ENCODE results near the gene DIPK1A.

Gene DIPK1A

DNA sequence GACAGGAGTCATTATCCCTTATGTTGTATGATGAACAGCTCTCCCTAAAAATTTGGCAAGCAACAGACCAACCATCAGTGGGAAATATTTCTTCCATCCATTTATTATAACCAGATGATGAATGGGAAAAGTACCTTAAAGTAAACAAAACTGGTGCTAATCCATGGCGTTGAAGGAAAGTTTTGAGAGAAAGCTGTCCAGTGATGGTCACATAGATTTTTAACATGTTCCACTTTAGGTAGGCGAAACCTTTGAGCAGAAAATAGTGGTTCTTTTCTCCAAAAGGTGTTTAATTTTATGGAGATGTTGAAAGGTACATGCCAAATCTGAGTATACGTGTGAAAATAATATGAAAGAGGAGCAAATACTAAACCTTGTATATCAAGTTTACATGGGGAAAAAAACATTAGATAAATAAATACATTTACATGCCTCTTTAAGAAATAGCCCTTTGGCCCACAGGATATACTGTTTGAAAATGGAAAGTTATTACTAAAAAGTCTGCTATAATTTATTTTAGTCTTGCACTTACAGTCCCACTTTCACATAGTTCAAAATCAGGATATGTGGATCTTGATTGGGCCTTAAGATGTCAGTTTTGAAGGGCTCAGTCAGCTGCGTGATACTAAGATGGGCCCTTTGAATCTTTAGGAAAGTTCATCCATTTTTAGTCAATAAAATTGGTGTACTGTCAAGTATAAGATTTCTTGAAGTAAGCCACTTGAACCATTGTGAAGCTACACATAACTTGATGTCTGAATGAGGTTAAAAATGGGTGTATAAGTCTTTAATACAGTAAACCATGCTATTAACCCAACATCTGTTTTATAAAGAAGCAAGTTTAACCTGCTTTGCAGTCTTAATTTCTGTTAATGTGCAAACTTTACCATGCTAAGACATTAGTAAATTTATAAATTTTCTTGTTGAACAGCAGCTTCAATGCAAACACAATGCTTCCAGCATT is 118.9 kb downstream of the DIPK1A start:
- no peak for DNase-seq

DNA sequence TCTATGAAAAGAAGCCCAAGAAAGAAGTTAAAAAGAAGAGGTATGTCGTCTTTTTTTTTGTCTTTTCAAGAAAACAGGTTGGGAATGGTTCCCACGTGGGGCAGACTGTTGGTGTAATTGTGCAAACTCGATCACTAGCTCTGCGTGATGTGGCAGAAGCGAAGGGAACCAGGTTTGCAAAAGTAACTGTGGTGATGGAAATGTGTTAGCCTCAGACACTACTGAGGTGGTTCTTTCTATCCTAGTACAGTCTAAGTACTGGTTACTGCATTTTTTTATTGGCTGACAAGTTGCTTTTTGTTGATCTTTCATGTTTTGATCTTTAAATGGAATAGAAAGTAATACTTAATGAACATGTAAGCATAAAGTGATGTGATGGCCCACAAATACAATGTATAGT is 120.7 kb downstream of the DIPK1A start:
- DNase-seq, result no peak

DNA sequence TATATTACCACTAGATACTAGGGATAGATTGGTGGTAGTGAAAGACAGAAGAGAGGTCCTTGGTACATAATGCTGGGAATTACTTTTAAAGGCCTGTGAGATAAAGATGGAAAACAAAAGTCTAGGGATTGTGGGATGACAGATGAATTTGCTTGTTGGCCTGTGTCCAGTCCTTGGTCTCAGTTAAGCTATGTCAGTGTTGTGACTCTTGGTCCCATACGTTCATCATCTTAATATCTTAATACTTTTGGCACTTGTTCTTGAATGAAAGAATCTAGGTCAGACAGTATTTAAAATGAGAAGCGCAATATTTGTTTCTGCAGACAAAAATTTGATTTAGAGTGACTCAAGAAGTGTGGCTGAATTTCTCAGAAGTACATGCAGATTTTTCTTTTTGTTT is 121.8 kb downstream of the DIPK1A start:
- DNase-seq, result no peak

DNA sequence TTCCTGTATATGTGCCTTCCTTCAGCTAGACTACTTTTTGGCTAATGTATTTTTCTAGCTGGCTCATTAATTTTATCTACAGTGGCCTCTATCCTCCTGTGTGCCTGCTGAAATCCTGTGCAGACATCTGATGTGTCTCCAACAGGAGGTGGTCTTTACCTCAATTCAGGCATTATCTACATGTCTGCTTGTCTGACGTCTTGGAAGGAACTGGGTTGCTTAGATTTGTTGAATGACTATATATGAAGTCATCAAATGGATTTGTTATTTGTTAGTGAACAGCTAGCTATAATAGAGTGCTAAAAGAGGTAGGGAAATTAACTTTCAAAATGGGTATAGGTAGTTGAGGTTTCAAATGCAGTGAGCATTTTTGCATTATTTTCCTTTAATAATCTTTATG is 122.7 kb downstream of the DIPK1A start:
- no peak for DNase-seq

DNA sequence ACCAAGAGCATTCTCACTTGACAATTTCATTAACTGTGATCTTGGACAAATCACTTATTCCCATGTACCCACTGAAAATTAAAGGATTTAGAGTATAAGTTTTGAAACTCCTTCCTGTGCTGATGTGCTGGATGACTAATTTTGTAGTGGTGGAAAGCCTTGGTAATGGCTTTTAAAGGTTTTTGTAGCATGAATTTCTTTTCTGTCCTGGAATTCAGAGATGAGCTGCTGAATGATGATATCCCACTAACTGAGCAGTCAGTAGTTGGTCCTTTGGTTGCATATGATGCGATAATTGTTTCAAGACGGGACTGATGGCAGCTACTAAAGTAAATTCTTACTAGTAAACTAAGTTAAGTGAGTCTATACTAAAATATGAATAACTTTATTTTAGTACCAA is 124.2 kb downstream of the DIPK1A start:
- no peak for DNase-seq

DNA sequence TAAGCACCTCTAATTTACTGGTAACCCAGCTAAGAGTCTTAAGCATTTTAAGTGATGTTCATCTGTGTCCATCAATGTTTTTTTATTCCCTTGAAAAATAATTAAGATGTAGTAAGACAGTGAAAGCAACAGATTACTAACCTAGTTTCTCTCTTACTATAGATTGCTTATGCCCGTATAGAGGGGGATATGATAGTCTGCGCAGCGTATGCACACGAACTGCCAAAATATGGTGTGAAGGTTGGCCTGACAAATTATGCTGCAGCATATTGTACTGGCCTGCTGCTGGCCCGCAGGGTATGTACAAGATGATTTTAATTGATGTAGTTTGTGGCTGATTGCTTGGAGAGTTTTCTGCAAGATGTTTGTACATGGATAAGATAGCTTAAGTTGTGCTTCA is 126.6 kb downstream of the DIPK1A start:
- DNase-seq, result no peak

DNA sequence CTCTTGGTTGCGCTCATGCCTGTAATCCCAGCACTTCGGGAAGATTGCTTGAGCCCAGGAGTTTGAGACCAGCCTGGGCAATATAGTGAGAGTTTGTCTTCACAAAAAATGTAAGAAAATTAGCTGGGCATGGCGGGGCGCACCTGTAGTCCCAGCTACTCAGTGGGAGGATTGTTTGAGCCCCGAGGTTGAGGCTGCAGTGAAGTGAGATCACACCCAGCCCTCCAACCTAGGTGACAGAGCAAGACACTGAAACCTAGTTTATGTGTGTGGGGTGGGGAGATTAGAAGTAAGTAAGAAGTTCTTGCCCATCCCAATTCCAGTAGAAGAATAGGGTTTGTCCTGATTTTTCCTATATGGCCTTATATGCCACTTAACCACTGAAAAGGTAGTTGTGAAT is 127.4 kb downstream of the DIPK1A start:
- DNase-seq, result peak in 1 of 51 donors; percentile 1

DNA sequence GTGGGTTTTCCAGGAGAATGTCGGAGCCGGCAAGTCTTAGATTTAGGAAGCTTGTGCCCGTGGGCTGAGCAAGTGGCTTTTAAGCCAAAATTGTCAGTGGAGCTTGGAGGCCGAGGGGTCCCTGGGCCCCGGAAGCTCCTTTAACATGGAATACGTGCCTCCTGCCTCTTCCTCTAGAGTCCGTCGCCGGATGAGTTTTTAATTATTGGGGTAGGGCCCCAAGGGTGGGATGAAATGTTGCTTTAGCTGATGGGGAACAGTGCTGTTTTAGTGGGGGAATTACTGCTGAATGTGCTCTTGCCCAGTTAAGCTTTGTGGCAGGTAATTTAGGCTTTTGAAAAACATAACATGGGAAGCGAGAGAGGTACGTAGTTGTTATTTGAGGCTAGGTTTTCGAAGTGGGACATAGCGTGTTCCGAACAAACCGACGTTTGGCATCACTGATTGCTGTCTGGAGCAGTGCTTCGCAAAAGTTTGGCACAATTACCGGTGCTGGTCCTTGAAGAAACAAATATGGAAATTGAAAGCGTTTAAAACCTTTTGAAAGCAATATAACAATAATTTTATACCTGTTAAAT is 128.6 kb downstream of the DIPK1A start:
- peak in 5 of 51 donors; percentile 1 to 77 (median 32) for DNase-seq

DNA sequence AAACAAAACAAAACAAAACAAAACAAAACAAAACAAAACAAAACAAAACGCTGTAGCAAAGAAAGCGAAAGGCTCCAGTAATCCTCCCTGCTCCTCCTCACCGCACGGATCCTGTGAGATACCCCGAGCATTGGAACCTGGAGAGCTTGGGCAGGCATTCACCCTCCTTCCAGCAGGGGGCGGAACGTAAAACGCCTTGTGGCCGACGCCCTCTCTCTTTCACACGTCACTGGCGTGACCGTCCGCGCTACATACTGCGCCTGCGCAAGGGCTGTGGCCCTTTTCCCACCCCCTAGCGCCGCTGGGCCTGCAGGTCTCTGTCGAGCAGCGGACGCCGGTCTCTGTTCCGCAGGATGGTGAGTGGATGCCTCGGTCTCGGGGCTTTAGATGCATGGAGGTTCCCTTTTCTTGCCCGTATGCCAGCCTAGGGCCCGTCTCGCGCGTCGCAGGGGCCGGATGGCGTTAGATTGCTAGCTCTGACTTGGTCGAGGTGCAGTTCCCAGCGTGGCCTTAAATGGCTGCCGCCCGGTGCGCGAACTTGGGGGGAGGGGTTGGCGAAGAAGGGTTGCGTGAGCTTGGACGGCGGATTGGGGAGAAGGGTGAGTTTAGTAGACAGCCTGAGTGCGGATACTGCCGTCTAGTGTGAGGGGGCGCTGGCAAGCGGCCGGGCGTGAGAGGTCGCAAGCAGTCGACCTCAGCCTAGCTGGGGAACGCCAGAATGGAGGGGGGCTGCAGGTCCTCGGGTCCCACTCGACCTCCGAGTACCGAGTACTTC is 129.3 kb downstream of the DIPK1A start, which contains the start of gene RPL5:
TSS of gene RPL5 (plus strand) at position 279 of the 775 bp plus-strand sequence. CDS start at position 354, 75 bp downstream.
- peak; percentile 80 to 100 (median 94) for DNase-seq

DNA sequence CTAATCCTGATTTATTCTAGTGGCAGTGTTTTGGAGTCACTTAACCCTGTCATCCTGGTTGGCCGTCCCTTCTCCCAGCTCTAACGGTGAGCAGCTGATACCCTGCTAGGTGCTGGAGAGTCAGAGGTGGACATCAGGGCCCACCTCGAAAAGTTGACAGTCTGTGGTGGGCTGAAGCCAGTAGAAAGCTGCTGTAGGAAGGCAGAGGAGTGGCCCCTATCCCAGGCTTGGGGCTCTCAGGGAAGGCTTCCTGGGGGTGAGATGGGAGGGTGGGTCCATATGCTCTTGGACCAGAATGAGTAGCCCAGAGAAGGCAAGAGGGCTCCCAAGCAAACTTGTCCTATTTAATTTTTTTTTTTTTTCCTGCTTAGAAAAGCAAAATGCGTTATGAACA is 129.9 kb downstream of the DIPK1A start:
- peak in 3 of 51 donors; percentile 2 to 30 (median 23) for DNase-seq

DNA sequence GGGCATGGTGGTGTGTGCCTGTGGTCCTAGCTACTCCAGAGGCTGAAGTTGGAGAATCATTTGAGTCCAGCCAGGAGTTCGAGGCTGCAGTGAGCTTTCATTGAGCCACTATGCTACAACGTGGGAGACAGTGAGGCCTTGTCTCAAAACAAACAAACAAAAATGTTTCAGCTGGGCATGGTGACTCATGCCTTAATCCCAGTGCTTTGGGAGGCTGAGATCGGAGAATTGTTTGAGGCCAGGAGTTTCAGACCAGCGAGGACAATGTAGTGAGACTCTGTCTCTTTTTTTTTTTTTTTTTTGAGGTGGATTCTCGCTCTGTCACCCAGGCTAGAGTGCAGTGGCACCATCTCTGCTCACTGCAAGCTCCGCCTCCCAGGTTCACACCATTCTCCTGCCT is 134.5 kb downstream of the DIPK1A start:
- DNase-seq, result no peak

DNA sequence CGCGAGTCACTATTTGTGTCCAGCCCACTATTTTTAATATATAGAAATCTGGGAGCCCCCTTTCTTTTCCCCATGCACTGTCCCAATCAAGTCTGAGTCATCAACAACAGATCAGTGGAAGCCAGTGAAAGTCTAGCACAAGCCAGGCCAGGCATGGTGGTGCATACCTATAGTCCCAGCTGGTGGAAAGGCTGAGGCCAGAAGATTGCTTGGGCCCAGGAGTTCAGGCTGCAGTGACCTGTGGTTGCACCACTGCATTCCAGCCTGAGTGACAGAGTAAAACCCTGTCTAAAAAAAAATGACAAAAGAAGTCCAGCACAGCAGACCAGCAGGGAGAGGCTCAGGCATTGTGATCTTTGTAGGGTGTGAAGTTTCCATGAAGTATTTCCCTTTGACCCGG is 138.4 kb downstream of the DIPK1A start:
- DNase-seq, result no peak

DNA sequence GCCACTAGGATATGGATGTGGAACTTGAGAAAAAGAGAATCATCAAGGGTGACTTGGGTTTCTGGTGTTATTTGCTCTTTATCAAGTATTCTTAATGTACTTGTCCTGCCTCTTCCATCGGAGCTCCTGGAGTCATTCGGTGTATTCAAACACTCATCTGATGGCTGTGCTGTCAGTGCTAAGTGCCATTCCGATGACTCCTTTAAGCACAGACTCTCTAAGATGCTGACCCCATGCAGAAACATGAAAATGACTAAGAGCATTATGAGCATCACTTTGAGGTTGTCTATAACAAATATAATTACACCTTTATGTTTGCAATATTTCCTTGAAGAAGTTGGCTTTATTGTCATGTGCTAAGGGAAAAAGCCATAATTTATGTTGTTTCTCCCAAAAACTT is 140.7 kb downstream of the DIPK1A start:
- no peak for DNase-seq

DNA sequence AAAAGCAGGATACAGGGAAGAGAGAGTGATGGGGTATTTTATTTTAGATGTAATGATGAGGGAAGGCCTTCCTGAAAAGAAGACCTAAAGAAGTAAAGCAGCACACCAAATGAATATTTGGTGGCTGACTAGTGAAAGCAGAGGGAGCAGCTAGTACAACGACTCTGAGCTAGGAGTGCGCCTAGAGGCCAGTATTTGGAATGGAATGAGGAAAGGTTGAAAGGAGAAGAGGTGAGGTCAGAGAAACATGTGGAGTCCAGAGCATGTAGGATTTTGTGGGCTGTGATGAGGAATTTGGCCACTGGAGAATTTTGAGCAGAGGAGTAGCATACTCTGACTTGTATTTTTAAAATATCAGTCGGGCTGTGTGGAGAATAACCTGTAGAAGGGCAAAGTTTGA is 141.2 kb downstream of the DIPK1A start:
- DNase-seq, result no peak

DNA sequence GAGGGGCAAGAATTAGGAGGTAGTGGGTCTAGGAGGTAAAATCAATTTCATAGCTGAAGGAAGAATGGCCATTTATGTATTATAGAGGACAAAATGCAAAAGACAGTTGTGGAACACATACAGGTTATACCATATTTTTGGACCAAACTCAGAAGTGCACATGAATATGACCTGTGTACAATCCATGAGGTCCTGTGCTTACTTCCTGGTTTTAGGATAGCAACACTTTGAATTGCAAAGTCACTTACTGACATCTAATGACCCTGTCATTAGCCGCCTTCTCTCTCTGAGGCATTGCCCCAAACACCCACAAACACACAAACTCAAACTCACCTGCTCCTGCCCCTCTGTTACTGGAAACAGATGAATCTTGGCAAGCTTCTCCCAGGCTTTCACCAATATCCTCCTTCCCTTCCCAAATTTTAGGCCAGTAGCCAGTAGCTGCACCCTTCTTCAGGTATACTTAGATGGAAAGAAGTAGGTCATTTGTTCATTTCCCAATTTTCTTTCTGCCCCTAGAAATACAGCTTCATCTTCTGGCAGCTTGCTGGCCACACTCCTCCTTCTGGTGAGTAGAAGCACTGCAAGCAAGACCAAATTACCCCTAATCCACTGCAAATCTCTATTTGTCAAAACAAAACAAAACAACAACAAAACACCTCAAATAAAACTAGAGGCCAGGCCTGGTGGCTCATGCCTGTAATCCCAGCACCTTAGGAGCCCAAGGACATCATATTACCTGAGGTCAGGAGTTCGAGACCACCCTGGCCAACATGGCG is 143.1 kb downstream of the DIPK1A start:
- DNase-seq, result peak in 3 of 51 donors; percentile 1 to 10 (median 3)

DNA sequence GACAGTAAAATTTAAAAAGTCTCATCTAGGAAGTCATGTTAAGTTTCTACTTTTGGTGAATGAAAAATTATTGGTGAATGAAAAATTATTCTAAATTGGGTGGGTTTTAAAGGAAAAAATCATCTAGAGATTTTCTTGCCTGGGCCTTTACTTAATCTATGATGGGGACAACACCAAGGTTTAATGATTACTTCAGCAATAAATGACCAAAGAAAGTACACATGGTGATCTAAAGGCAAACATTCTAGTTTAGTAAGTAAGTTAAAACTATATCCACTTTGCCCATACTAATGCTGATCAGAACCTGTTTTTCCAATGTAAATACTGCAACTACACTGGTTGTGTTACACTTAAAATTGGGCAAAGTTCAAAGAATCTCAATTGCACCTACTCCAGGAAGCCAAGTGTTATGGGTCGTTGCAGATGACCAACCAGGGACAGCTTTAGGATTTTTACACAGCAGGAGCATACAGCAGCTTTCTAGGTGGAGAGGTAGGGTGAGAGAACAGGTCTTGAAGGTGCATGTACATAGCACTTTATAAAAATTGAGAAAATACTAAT is 144.0 kb downstream of the DIPK1A start:
- no peak for DNase-seq

DNA sequence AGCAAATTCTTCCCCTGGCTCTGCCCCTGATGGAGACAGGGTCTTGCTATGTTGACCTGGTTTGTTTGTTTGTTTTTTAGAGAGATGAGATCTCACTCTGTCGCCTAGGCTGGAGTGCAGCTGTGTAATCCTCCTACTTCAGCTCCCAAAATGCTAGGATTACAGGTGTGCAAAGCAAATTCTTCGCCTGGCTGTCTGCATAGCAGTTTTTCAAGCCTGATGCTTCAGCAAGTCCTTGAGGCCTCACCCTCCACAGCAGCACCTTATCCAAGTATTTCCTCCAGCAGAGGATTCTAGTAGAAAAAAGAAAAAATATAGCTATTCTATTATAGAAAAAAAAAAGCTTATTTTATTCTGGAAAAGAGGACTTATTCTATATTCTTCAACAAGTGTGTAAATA is 144.5 kb downstream of the DIPK1A start:
- DNase-seq, result no peak

DNA sequence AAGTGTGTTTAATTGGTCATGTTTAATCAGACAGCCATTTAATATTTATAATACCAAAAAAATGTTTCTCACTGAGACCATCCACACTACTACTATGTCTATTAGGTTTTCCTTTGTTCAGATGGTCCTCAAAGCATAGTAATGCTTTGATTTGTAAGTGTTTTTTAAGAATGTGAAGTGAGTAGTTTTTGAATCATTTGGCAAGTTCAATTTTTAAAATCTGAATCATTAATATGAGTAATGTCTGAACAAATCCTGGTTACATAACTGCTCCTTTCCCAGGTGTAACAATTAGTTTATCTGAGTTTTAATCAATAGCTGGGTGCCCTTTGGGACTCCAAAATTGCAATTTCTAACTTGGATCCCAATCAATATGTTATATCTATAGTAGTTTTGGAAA is 152.9 kb downstream of the DIPK1A start:
- DNase-seq, result no peak

DNA sequence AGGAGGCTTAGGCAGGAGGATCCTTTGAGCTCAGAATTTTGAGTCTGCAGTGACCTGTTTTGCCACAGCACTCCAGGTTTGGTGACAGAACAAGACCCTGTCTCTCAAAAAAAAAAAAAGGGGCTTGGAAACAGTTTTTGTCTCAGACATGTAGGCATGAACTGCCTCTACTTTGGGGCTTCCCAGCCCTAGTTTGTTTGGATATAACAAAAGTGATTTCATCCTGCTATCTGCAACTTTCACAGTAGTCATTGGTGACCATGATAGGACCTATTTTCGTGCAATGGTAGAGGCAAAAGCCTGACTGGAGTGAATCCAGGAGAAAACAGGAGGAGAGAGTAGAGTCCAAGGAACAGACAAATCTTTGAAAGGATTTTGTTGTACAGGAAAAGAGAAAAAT is 156.0 kb downstream of the DIPK1A start:
- no peak for DNase-seq

DNA sequence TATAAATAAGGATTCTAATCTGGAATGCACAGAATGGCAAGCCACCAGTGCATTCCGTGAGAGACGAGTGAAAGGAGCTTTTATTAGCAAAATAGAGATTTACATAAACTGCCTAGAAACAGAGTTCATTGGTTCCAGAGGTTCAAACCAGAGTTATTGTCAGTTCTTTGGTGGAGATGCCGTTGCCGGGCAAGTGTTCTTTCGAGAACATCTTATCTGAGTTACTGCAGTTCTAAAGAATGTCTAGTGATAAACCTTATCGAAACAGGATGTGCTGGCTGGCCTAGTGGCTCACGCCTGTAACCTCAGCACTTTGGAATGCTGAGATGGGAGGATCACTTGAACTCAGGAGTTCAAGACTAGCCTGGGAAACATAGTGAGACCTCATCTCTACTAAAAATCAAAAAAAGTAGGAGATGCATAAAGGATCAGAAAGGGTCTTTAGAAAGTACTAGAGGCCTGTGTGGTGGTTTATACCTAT is 156.5 kb downstream of the DIPK1A start:
- peak in 27 of 51 donors; percentile 0 to 63 (median 25) for DNase-seq
